CD4-positive, alpha-beta T cell treated with Interleukin-21 for 1 hour (primary cell): ENCODE data around the gene POLR1B.
"Not testable (repeated sequence)": the region's sequence is repeated elsewhere in the genome, so short reads cannot be mapped to it uniquely, and the experiment has no call there.

Experiments used
- DNase-seq: peaks from one replicate; pipeline ENCODE4 v3.0.0-alpha.2; 2020

Gene POLR1B

DNA sequence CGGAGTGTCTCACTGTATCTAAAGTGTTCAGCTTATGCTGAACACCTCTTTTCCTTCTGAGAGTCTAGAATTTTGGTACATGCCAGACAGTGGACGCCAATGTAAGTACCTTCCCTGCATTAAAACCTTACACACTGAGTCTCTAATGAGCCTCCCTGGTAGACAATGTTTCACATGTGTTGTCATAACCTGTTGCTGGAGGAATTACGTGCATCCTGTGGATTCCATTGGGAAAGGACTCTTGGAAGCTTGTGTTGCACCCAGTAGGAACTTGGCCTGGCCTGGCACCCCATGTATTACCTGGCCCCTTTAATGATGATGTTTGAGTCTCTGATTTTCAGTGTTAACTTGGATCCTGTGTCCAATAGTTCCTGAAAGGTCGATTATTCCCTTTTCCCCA is 62.7 kb downstream of the POLR1B start:
- no peak for DNase-seq

GRCh38 chr2:112605926-112606325 is 63.7 kb downstream of the POLR1B start:
- DNase-seq: no peak

- DNase-seq: no peak
Measured at GRCh38 chr2:112606547-112606946, 64.3 kb downstream of the POLR1B start.

DNA sequence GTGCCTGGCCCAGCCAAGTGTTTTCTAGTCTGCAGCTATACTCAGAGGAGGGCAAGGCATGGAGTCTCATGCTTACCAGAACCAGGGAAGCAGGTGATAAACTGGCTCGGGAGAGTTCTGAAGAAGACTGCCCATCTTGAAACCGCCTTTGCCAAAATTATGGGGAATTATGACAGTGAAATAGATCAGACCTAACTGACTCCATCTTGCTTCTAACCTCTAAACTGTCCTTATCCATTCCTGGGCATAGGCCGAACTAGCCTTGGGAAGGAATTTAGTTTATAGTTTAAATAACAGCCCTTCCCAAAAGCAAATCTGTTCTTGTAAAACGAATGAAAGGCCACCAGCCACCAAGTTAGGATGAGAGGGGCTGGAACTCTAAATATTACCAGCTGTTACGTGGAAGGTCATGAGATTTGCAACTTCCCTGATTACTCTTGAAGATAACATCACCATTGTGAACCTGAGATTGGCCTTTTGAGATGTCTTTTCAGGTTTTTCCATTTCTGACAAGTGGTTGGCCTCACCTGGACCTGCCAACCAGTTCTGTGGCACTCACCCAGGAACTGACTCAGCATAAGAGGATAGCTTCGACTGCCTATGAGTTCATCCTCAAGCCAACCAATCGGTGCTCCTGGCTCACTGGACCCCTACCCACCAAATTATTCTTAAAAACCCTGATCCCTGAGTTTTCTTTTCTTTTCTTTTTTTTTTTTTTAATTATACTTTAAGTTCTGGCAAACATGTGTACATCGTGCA is 65.6 kb downstream of the POLR1B start:
- no peak for DNase-seq

DNA sequence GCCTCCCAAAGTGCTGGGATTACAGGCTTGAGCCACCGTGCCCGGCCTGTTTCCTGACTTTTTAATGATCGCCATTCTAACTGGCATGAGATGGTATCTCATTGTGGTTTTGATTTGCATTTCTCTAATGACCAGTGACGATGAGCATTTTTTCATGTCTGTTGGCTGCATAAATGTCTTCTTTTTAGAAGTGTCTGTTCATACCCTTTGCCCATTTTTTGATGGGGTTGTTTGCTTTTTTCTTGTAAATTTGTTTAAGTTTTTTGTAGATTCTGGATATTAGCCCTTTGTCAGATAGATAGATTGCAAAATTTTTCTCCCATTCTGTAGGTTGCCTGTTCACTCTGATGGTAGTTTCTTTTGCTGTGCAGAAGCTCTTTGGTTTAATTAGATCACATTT is 67.1 kb downstream of the POLR1B start:
- not testable (repeated sequence) for DNase-seq

DNA sequence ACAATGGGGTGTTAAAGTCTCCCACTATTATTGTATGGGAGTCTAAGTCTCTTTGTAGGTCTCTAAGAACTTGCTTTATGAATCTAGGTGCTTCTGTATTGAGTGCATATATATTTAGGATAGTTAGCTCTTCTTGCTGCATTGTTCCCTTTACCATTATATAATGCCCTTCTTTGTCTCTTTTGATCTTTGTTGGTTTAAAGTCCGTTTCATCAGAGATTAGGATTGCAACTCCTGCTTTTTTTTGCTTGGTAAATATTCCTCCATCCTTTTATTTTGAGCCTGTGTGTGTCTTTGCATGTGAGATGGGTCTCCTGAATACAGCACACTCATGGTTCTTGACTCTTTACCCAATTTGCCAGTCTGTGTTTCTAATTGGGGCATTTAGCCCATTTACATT is 70.0 kb downstream of the POLR1B start:
- DNase-seq: not testable (repeated sequence)

- DNase-seq: no peak
Measured at GRCh38 chr2:112614201-112614840, 72.1 kb downstream of the POLR1B start.

GRCh38 chr2:112615051-112615450 is 72.8 kb downstream of the POLR1B start:
- no peak for DNase-seq

GRCh38 chr2:112615798-112616197 is 73.5 kb downstream of the POLR1B start:
- not testable (repeated sequence) for DNase-seq

DNA sequence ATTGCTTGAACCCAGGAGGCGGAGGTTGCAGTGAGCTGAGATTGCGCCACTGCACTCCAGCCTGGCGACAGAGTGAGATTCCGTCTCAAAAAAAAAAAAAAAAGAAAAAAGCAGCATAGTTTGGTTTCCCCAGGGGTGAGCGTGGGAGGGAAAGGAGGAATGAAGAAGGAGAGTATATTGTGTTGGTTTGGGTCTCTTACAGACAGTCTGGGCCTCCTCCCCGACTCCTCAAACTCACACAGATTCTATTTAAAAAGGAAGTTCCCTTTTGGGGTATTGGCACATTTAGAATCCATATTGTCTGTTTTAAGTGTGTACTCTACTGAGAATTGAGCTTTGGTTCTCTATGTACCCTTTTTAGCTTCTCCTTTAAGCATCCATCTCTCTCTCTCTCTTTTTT is 76.1 kb downstream of the POLR1B start:
- DNase-seq: no peak

DNA sequence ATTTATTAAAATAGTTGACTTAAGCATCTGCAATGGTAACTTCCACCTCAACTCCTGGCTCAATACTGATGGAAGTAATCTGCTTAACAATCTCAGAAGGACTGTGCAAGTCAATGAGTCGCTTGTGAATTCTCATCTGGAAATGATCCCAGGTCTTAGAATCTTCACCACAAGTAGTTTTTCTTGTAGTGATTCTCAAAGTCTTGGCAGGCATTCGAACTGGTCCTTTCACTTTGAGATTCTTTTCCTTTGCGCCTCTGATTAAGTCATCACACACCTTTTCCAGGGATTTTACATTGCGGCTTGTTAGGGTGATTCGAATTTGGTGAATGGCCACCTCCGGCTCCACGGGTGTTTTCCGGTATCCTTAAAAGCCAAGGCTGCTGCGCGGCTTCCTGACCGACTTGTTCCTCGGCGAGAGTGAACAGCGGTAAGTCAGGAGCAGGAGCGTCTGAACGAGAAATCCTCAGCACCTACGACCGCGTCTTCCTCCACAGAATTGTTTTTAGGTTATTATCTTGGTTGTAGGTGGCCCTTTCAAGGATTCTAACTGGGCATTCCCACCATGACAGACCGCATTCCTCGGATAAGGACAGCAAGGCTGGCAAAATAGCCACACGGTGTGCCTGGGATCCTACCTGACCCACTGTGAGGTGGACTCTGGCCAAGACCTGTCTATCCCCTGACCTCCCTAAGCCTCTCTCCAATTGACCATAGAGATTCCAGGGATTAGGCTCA is 79.7 kb downstream of the POLR1B start:
- DNase-seq: no peak

GRCh38 chr2:112622528-112622849 is 80.2 kb downstream of the POLR1B start:
- no peak for DNase-seq

DNA sequence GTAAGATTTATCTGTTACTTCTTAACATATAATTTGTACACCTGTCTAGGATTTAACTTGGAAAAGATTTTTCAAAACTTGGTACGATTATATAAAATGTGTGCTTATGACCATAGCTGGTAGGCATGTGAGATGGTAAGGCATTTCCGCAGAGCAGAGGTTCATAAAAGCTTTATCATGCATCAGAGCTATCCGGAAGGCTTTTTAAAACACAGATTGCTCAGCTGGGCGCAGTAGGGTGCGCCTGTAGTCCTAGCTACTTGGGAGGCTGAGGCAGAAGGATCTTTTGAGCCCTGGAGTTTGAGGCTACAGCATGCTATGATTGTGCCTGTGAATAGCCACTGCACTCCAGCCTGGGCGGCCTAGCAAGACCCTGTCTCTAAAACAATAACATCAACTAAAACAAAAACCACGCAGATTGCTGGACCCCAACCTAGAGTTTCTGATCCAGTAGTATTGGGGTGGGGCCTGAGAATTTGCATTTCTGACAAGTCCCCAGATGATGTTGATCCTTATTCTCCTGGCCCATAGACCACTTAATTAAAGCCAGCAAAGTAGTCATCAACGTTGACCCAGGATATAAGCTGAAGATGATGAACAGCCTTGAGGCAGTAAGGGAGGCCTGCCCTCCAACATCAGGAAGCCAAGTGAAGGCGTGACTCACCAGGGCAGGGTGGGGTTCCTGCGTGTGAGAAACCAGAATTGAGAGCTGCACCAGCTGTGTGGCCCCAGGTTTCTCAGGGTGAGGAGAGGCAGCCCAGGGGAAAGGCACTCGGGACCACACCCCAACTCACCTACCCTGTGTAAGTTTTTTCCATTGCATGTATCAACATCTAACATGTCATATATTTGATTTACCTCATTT is 81.9 kb downstream of the POLR1B start:
- DNase-seq: peak; percentile 71

- no peak for DNase-seq
Measured at GRCh38 chr2:112625474-112626114, 83.3 kb downstream of the POLR1B start.

DNA sequence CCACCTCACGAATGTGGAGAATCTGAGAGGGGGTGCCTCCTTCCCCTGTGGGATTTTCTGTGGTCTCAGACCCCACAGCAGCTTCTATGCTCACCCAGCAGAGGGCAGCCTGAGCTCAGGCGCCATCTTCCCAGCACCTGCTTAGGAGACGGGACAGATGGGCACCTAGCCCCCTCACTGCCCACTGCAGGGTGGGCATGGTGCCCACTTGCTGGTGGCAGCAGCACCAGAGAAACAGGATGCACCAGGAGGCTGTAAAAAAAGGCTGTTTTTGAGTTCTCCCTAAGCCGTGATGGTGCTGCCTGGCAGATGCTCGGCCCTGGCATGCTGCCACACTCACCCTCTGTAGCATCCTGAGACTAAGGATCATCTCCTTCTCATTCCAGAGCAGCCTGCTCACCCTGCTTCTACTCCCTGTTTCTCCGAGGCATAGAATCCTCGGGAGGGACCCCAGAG is 84.4 kb downstream of the POLR1B start:
- DNase-seq: peak; percentile 70
